ENCODE measurements around the gene EHBP1L1. TPM values are rescaled to one million over a fixed set of nuclear protein-coding genes. Genes with fewer than 3 reads are reported as not detected.

EHBP1L1 gene
- total and polyA plus RNA-seq, 2 donors (not counting 1 experiment from before 2014, with no cell fraction given), result 12.8 to 53.5 TPM

- Histone ChIP-seq H3K4me1 (ENCODE audit: control insufficient read depth, extremely low read depth, insufficient read depth, low read length) (peaks cover 38% of the 10 kb centered on the region), H4K20me1 (ENCODE audit: control insufficient read depth, extremely low read depth, insufficient read depth, low read length) (no peaks in the 10 kb centered on the region), H2AFZ (ENCODE audit: low read length) (no peak overlapping the region), H3K79me2 (ENCODE audit: control insufficient read depth, insufficient read depth, low read length) (peaks cover 47% of the 10 kb centered on the region), H3K4me2 (ENCODE audit: extremely low read depth, insufficient read depth, low read length) (peak overlapping the region; percentile 85), H3K4me3 (replicated peaks in 1 of 4; ENCODE audit: control extremely low read depth in 1 of 4, insufficient read depth in 1 of 4, low read depth in 3 of 4, low read length in 4 of 4) (peak overlapping the region; percentile 12 to 90 (median 28)), H3K9me3 (ENCODE audit: control insufficient read depth, insufficient read depth, low read depth, low read length) (no peaks in the 10 kb centered on the region), H3K27me3 (ENCODE audit: control insufficient read depth, insufficient read depth, low read length) (no peaks in the 10 kb centered on the region), H3K27ac (ENCODE audit: insufficient read depth, low read length) (peak overlapping the region; percentile 26), H3K36me3 (ENCODE audit: control insufficient read depth, insufficient read depth, low read length) (peaks cover 14% of the 10 kb centered on the region), H3K9ac (ENCODE audit: insufficient read depth, low read length) (no peak overlapping the region)
- TF ChIP-seq EZH2 (IDR thresholded peaks at IDR 0.05; ENCODE audit: low read length, missing control alignments) (no peak), CTCF (conservative IDR thresholded peaks at IDR 0.05 in 1 of 2, IDR thresholded peaks at IDR 0.05 in 1 of 2; ENCODE audit: low read depth in 1 of 2, low read length in 2 of 2) (no peak)
- peak in 1 of 2 donors; percentile 27 for DNase-seq (ENCODE audit: low read depth in 2 of 2)
These were observed 36.1 kb downstream of the EHBP1L1 start for GRCh38 chr11:65611758-65612603.

- no peaks in the 10 kb centered on the region for H4K20me1 ChIP-seq (ENCODE audit: control insufficient read depth, extremely low read depth, insufficient read depth, low read length)
- no peaks in the 10 kb centered on the region for H3K27me3 ChIP-seq (ENCODE audit: control insufficient read depth, insufficient read depth, low read length)
- no peaks in the 10 kb centered on the region for H3K9me3 ChIP-seq (ENCODE audit: control insufficient read depth, insufficient read depth, low read depth, low read length)
- H2AFZ ChIP-seq (ENCODE audit: low read length), result no peak overlapping the region
- no peak for TF ChIP-seq CTCF (conservative IDR thresholded peaks at IDR 0.05 in 1 of 2, IDR thresholded peaks at IDR 0.05 in 1 of 2; ENCODE audit: low read depth in 1 of 2, low read length in 2 of 2)
- no peak for TF ChIP-seq EZH2 (IDR thresholded peaks at IDR 0.05; ENCODE audit: low read length, missing control alignments)
- H3K4me1 ChIP-seq (ENCODE audit: control insufficient read depth, extremely low read depth, insufficient read depth, low read length), result peaks cover 38% of the 10 kb centered on the region
- peak overlapping the region; percentile 85 for H3K4me2 ChIP-seq (ENCODE audit: extremely low read depth, insufficient read depth, low read length)
- H3K79me2 ChIP-seq (ENCODE audit: control insufficient read depth, insufficient read depth, low read length), result peaks cover 55% of the 10 kb centered on the region
- peak overlapping the region; percentile 12 to 90 (median 28) for H3K4me3 ChIP-seq (replicated peaks in 1 of 4; ENCODE audit: control extremely low read depth in 1 of 4, insufficient read depth in 1 of 4, low read depth in 3 of 4, low read length in 4 of 4)
- no peak overlapping the region for H3K27ac ChIP-seq (ENCODE audit: insufficient read depth, low read length)
- H3K36me3 ChIP-seq (ENCODE audit: control insufficient read depth, insufficient read depth, low read length), result peaks cover 18% of the 10 kb centered on the region
- no peak for DNase-seq (ENCODE audit: low read depth in 2 of 2)
- no peak overlapping the region for H3K9ac ChIP-seq (ENCODE audit: insufficient read depth, low read length)
These were observed 36.8 kb downstream of the EHBP1L1 start for GRCh38 chr11:65612691-65613090.

- peak overlapping the region; percentile 85 for H3K4me2 ChIP-seq (ENCODE audit: extremely low read depth, insufficient read depth, low read length)
- H2AFZ ChIP-seq (ENCODE audit: low read length), result no peak overlapping the region
- peaks cover 19% of the 10 kb centered on the region for H3K36me3 ChIP-seq (ENCODE audit: control insufficient read depth, insufficient read depth, low read length)
- no peak for DNase-seq (ENCODE audit: low read depth in 2 of 2)
- H3K27ac ChIP-seq (ENCODE audit: insufficient read depth, low read length), result peak overlapping the region; percentile 84
- H3K27me3 ChIP-seq (ENCODE audit: control insufficient read depth, insufficient read depth, low read length), result no peaks in the 10 kb centered on the region
- TF ChIP-seq EZH2 (IDR thresholded peaks at IDR 0.05; ENCODE audit: low read length, missing control alignments) (no peak), CTCF (conservative IDR thresholded peaks at IDR 0.05 in 1 of 2, IDR thresholded peaks at IDR 0.05 in 1 of 2; ENCODE audit: low read depth in 1 of 2, low read length in 2 of 2) (no peak)
- H3K4me1 ChIP-seq (ENCODE audit: control insufficient read depth, extremely low read depth, insufficient read depth, low read length), result peaks cover 38% of the 10 kb centered on the region
- H3K9me3 ChIP-seq (ENCODE audit: control insufficient read depth, insufficient read depth, low read depth, low read length), result no peaks in the 10 kb centered on the region
- peak overlapping the region; percentile 88 for H3K9ac ChIP-seq (ENCODE audit: insufficient read depth, low read length)
- H3K79me2 ChIP-seq (ENCODE audit: control insufficient read depth, insufficient read depth, low read length), result peaks cover 57% of the 10 kb centered on the region
- H3K4me3 ChIP-seq (replicated peaks in 1 of 4; ENCODE audit: control extremely low read depth in 1 of 4, insufficient read depth in 1 of 4, low read depth in 3 of 4, low read length in 4 of 4), result peak overlapping the region; percentile 87 to 98 (median 91)
- H4K20me1 ChIP-seq (ENCODE audit: control insufficient read depth, extremely low read depth, insufficient read depth, low read length), result no peaks in the 10 kb centered on the region
These were observed 37.5 kb downstream of the EHBP1L1 start for GRCh38 chr11:65613091-65613928.

Data from fibroblast of lung (primary cell).